Measurements from ENCODE around the gene MPPED2.

GRCh38 chr11:30635401-30635989 is 49.3 kb upstream of the MPPED2 start:
- TF ChIP-seq GATA3 (IDR thresholded peaks at IDR 0.05; ENCODE audit: low read depth, low read length) (peak; percentile 54; the same call in 1 of the 2 replicates), GATA2 (IDR thresholded peaks at IDR 0.05; ENCODE audit: low read depth, low read length) (peak; percentile 91)

Data from SH-SY5Y (cell line).